ENCODE data around the gene ZNF785.

DNA sequence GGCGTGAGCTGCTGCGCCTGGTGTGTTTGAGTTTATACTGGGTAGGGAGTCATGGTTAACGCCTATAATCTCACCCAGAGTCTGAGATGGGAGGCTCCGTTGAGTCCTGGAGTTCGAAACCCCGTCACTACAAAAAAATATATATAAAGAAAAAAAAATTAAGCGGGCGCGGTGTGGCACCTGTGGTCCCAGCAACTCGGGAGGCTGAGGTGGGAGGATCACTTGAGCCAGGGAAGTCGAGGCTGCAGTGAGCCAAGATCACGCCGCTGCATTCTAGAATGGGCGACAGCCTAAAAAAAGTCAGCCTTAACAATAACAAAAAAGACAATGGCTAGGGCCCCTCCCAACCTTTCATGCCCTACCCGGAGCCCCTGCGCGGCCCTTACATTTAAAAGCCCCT, 48.0 kb upstream of the ZNF785 start:
- TF ChIP-seq, protein P1, sequence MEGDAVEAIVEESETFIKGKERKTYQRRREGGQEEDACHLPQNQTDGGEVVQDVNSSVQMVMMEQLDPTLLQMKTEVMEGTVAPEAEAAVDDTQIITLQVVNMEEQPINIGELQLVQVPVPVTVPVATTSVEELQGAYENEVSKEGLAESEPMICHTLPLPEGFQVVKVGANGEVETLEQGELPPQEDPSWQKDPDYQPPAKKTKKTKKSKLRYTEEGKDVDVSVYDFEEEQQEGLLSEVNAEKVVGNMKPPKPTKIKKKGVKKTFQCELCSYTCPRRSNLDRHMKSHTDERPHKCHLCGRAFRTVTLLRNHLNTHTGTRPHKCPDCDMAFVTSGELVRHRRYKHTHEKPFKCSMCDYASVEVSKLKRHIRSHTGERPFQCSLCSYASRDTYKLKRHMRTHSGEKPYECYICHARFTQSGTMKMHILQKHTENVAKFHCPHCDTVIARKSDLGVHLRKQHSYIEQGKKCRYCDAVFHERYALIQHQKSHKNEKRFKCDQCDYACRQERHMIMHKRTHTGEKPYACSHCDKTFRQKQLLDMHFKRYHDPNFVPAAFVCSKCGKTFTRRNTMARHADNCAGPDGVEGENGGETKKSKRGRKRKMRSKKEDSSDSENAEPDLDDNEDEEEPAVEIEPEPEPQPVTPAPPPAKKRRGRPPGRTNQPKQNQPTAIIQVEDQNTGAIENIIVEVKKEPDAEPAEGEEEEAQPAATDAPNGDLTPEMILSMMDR (IDR thresholded peaks at IDR 0.05): no peak
- TF ChIP-seq POLR2A (IDR thresholded peaks at IDR 0.05): no peak
